CD14-positive monocyte (primary cell): Measurements from ENCODE around the gene GMDS. TPM values are rescaled to one million over a fixed set of nuclear protein-coding genes. Genes with fewer than 3 reads are reported as not detected.

Experiments
- DNase-seq, 3 donors: peaks; one replicate each; pipeline ENCODE4 v3.0.0-alpha.2; 2011 to 2022
- H2AFZ ChIP-seq: 2 replicates; pipeline ENCODE4 v1.6.0; 2012; ENCODE audit warnings: mild to moderate bottlenecking, low read depth, low read length, inconsistent platforms; ENCODE audit not compliant: insufficient read depth, poor library complexity, severe bottlenecking
- H3K27ac ChIP-seq, 2 donors: 1 replicate in 1 of 2; 2 replicates in 1 of 2; pipeline ENCODE4 v1.5.1; 2012 to 2013; ENCODE audit warnings: low read length in 2 of 2, control low read depth in 1 of 2, inconsistent platforms in 1 of 2, low read depth in 1 of 2, mild to moderate bottlenecking in 1 of 2
- H3K27me3 ChIP-seq, 2 donors: one replicate each; pipeline versions ENCODE4 v1.6.0 to v1.6.1; 2011 to 2013; ENCODE audit warnings: low read length in 2 of 2; ENCODE audit not compliant: control insufficient read depth in 2 of 2, insufficient read depth in 2 of 2
- H3K36me3 ChIP-seq, 2 donors: replicated peaks in 1 of 2; 1 replicate in 1 of 2; 2 replicates in 1 of 2; pipeline versions ENCODE4 v1.5.1 to v1.6.1; 2012 to 2013; ENCODE audit warnings: low read length in 2 of 2, control low read depth in 1 of 2, inconsistent platforms in 1 of 2, mild to moderate bottlenecking in 1 of 2; ENCODE audit not compliant: insufficient read depth in 2 of 2, control insufficient read depth in 1 of 2
- H3K4me1 ChIP-seq, 2 donors: 1 replicate in 1 of 2; 2 replicates in 1 of 2; pipeline versions ENCODE4 v1.5.1 to v1.6.1; 2012 to 2013; ENCODE audit warnings: low read length in 2 of 2, control low read depth in 1 of 2, inconsistent platforms in 1 of 2, mild to moderate bottlenecking in 1 of 2, moderate library complexity in 1 of 2; ENCODE audit not compliant: insufficient read depth in 2 of 2, control insufficient read depth in 1 of 2
- H3K4me2 ChIP-seq: replicated peaks from 2 replicates; pipeline ENCODE3; 2012; ENCODE audit warnings: low read length, moderate library complexity, mild to moderate bottlenecking; ENCODE audit not compliant: poor library complexity, severe bottlenecking; ENCODE audit errors: extremely low read depth
- H3K4me3 ChIP-seq, 3 experiments: fragments of 200-600 bp in 1 of 3; sonication (generic) in 1 of 3; replicated peaks in 1 of 3; 1 replicate in 2 of 3; 2 replicates in 1 of 3; pipeline ENCODE4 v1.5.1; 2011 to 2013; ENCODE audit warnings: low read length in 3 of 3, mild to moderate bottlenecking in 3 of 3, control low read depth in 2 of 3, low read depth in 2 of 3, inconsistent platforms in 1 of 3, moderate library complexity in 1 of 3
- H3K79me2 ChIP-seq: 2 replicates; pipeline ENCODE4 v1.6.0; 2012; ENCODE audit warnings: mild to moderate bottlenecking, control low read depth, inconsistent platforms, low read length, moderate library complexity; ENCODE audit not compliant: insufficient read depth
- H3K9ac ChIP-seq: 2 replicates; pipeline ENCODE4 v1.6.0; 2017; ENCODE audit warnings: low read length, mild to moderate bottlenecking; ENCODE audit not compliant: insufficient read depth, poor library complexity, severe bottlenecking
- H3K9me3 ChIP-seq, 2 donors: replicated peaks in 1 of 2; 1 replicate in 1 of 2; 2 replicates in 1 of 2; pipeline versions ENCODE4 v1.5.1 to v1.6.1; 2012 to 2013; ENCODE audit warnings: low read length in 2 of 2, control low read depth in 1 of 2; ENCODE audit not compliant: control insufficient read depth in 1 of 2, insufficient read depth in 1 of 2
- H4K20me1 ChIP-seq: 2 replicates; pipeline ENCODE4 v1.6.0; 2012; ENCODE audit warnings: mild to moderate bottlenecking, low read length, control low read depth, moderate library complexity; ENCODE audit not compliant: insufficient read depth
- H3K27ac Mint-ChIP-seq, 7 donors: one replicate each; pipeline ENCODE4 v1.8.0; 2020; ENCODE audit warnings: mild to moderate bottlenecking in 7 of 7, mixed read lengths in 7 of 7, moderate library complexity in 6 of 7, inconsistent platforms in 2 of 7
- H3K27me3 Mint-ChIP-seq, 3 donors: one replicate each; pipeline ENCODE4 v1.8.0; 2021 to 2022; ENCODE audit warnings: low read depth in 3 of 3, mild to moderate bottlenecking in 3 of 3, mixed read lengths in 3 of 3, moderate library complexity in 3 of 3, inconsistent platforms in 1 of 3
- H3K36me3 Mint-ChIP-seq, 2 donors: one replicate each; pipeline ENCODE4 v1.8.0; 2020; ENCODE audit warnings: mixed read lengths in 2 of 2, inconsistent platforms in 1 of 2, mild to moderate bottlenecking in 1 of 2
- H3K4me1 Mint-ChIP-seq: one replicate; pipeline ENCODE4 v1.8.0; 2020; ENCODE audit warnings: mild to moderate bottlenecking, mixed read lengths
- H3K4me3 Mint-ChIP-seq, 2 donors: one replicate each; pipeline ENCODE4 v1.8.0; 2020; ENCODE audit warnings: mild to moderate bottlenecking in 2 of 2, mixed read lengths in 2 of 2, moderate library complexity in 1 of 2
- H3K9me3 Mint-ChIP-seq, 7 donors: one replicate each; pipeline ENCODE4 v1.8.0; 2020 to 2022; ENCODE audit warnings: mixed read lengths in 7 of 7, mild to moderate bottlenecking in 6 of 7, moderate library complexity in 6 of 7, inconsistent platforms in 2 of 7
- CTCF ChIP-seq: fragments of 200-600 bp; IDR thresholded peaks from one replicate; pipeline ENCODE4 v1.8.0; 2022; ENCODE audit warnings: antibody characterized with exemption, mild to moderate bottlenecking
- WGBS: methylation state at CpG from one replicate; pipeline ENCODE4 v1.1.5; 2013; ENCODE audit warnings: missing lambda C conversion rate; ENCODE audit not compliant: insufficient coverage; 5-methylcytosine and 5-hydroxymethylcytosine counted together
- intact Hi-C, 2 donors: fragments of 100-400 bp; cut with micrococcal nuclease; formaldehyde crosslinking; loops; one replicate each; pipeline versions ENCODE4 v1.15.0 to v1.15.1; 2023
- polyA plus RNA-seq, 3 donors: library from polyadenylated mRNA; depleted of rRNA in 1 of 3; unstranded in 2 of 3; stranded (reverse) in 1 of 3; fragments of 300-500 nt in 2 of 3; fragments of >200 nt in 1 of 3; fragmentation: Illumina TruSeq in 2 of 3; gene quantifications; 1 replicate in 2 of 3; 2 replicates in 1 of 3; pipeline ENCODE4 v1.2.3, GENCODE V29; 2012 to 2021

GMDS gene
- polyA plus RNA-seq, 3 donors = 10.5 to 19.9 (median 17.6) TPM

GRCh38 chr6:2244261-2245102 lies 923 bp downstream of the GMDS start:
- no peaks in the 10 kb centered on the region for H3K9me3 ChIP-seq
- no peak for TF ChIP-seq CTCF
- H4K20me1 ChIP-seq = peaks cover 3% of the 10 kb centered on the region
- no peaks in the 10 kb centered on the region for H3K36me3 ChIP-seq
- H3K27me3 Mint-ChIP-seq = peaks cover 3 to 6% (median 3%) of the 10 kb centered on the region in 3 donors
- H3K9ac ChIP-seq = peak overlapping the region; percentile 91
- H3K27ac ChIP-seq = peak overlapping the region in 1 of 2 donors; percentile 98
- H3K4me2 ChIP-seq = peak overlapping the region; percentile 95
- peaks cover 5% of the 10 kb centered on the region in 2 donors for H3K36me3 Mint-ChIP-seq
- no peak for DNase-seq
- H3K4me3 ChIP-seq = peak overlapping the region; percentile 65 to 92 (median 74)
- peak overlapping the region; percentile 89 to 91 for H3K4me3 Mint-ChIP-seq
- H3K27me3 ChIP-seq = no peaks in the 10 kb centered on the region
- peaks cover 36% of the 10 kb centered on the region for H3K4me1 Mint-ChIP-seq
- peaks cover 27 to 37% of the 10 kb centered on the region in 2 donors for H3K4me1 ChIP-seq
- peak overlapping the region; percentile 96 for H2AFZ ChIP-seq
- H3K27ac Mint-ChIP-seq = peak overlapping the region; percentile 68 to 96 (median 84)
- intact Hi-C loops = loop anchor here (10.0 kb wide), 4 partner anchors 300 to 630 kb away; partner anchors contain the start of gene WRNIP1 (in 1 of the 2)
- H3K9me3 Mint-ChIP-seq = peaks cover 0 to 4% (median 0%) of the 10 kb centered on the region in 7 donors
- WGBS = 28% methylated on average over 29 of the region's 32 CpGs
- H3K79me2 ChIP-seq = peaks cover 46% of the 10 kb centered on the region

- TF ChIP-seq CTCF = no peak
- no peaks in the 10 kb centered on the region for H3K27me3 ChIP-seq
- no peak overlapping the region for H3K9ac ChIP-seq
- intact Hi-C loops = loop anchor here (10.0 kb wide), 4 partner anchors 302 to 628 kb away; partner anchors contain the start of gene WRNIP1 (in 1 of the 2)
- H3K36me3 ChIP-seq = no peaks in the 10 kb centered on the region
- peaks cover 26 to 37% of the 10 kb centered on the region in 2 donors for H3K4me1 ChIP-seq
- no peak overlapping the region for H3K27ac ChIP-seq
- H3K4me3 ChIP-seq = no peak overlapping the region
- Mint-ChIP-seq H3K27ac (peak overlapping the region in 1 of 7 donors; percentile 40), H3K9me3 (peaks cover 0 to 4% (median 0%) of the 10 kb centered on the region in 7 donors), H3K36me3 (peaks cover 0 to 3% of the 10 kb centered on the region in 2 donors), H3K4me3 (no peak overlapping the region), H3K4me1 (peaks cover 29% of the 10 kb centered on the region), H3K27me3 (peaks cover 3 to 7% (median 3%) of the 10 kb centered on the region in 3 donors)
- DNase-seq = no peak
- H2AFZ ChIP-seq = no peak overlapping the region
- H3K4me2 ChIP-seq = no peak overlapping the region
- H3K9me3 ChIP-seq = no peaks in the 10 kb centered on the region
- H3K79me2 ChIP-seq = peaks cover 61% of the 10 kb centered on the region
- WGBS = 95% methylated on average over 4 of the region's 4 CpGs
- peaks cover 3% of the 10 kb centered on the region for H4K20me1 ChIP-seq
Measured at GRCh38 chr6:2242311-2242710, 3.1 kb downstream of the GMDS start.
